Measurements from ENCODE around the gene EPB42. TPM values are rescaled to one million over a fixed set of nuclear protein-coding genes. Genes with fewer than 3 reads are reported as not detected.

Gene EPB42
- total RNA-seq, 4 donors from 2014 or later, result 0.12 to 0.40 TPM; not detected in 2

DNA sequence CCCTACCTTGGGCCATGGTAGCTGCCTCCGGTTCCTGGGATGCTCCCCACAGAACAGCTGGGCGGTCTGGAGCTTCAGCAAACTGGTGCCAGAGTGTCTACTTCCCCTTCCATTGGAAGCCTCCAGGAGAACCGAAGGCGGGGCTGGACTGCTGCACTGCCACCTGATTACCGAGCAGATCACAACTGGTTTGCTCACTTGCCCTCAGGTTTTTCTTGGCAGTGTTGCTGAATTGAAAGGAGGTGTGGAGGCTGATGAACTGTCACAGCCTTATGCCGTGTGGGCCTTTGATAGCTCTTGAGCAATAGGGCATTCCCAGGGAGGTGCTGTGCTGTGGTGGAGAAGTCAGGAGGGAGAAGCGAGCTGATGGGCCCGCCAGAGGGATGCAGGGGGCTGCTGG lies 46.0 kb upstream of the EPB42 start, which contains the start of gene TGM5:
TGM5 (minus strand) TSS at position 95 of the 400 bp plus-strand sequence; CDS start at position 16, 79 bp downstream.
- ATAC-seq, result no peak
- Histone ChIP-seq H3K4me3 (no peak within 1 kb of the TSS), H3K36me3 (no peaks in the 10 kb centered on the region), H3K4me1 (no peaks in the 10 kb centered on the region), H3K9me3 (no peaks in the 10 kb centered on the region), H3K27ac (no peak within 1 kb of the TSS), H3K27me3 (peaks cover 29% of the 10 kb centered on the region)
- no peak for TF ChIP-seq POLR2AphosphoS5 (IDR thresholded peaks at IDR 0.05)
- TF ChIP-seq, protein P1, sequence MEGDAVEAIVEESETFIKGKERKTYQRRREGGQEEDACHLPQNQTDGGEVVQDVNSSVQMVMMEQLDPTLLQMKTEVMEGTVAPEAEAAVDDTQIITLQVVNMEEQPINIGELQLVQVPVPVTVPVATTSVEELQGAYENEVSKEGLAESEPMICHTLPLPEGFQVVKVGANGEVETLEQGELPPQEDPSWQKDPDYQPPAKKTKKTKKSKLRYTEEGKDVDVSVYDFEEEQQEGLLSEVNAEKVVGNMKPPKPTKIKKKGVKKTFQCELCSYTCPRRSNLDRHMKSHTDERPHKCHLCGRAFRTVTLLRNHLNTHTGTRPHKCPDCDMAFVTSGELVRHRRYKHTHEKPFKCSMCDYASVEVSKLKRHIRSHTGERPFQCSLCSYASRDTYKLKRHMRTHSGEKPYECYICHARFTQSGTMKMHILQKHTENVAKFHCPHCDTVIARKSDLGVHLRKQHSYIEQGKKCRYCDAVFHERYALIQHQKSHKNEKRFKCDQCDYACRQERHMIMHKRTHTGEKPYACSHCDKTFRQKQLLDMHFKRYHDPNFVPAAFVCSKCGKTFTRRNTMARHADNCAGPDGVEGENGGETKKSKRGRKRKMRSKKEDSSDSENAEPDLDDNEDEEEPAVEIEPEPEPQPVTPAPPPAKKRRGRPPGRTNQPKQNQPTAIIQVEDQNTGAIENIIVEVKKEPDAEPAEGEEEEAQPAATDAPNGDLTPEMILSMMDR (IDR thresholded peaks at IDR 0.05), result no peak
- TF ChIP-seq POLR2A (IDR thresholded peaks at IDR 0.05), result no peak
- TF ChIP-seq EP300 (IDR thresholded peaks at IDR 0.05), result no peak
- WGBS, 2 donors (ENCODE audit: low coverage in 1 of 2), result 65% methylated on average over 5 of the region's 8 CpGs; no CpG with 5 or more reads in 1 of the 2 donors

- Histone ChIP-seq H3K4me3 (no peak overlapping the region), H3K27ac (no peak overlapping the region), H3K9me3 (no peaks in the 10 kb centered on the region), H3K27me3 (peaks cover 29% of the 10 kb centered on the region), H3K4me1 (no peaks in the 10 kb centered on the region), H3K36me3 (no peaks in the 10 kb centered on the region)
- WGBS, 2 donors (ENCODE audit: low coverage in 1 of 2), result 88 to 100% methylated on average over 1 to 2 of the region's 2 CpGs
- TF ChIP-seq, protein P1 (IDR thresholded peaks at IDR 0.05), result no peak
- TF ChIP-seq POLR2A (IDR thresholded peaks at IDR 0.05), result no peak
- no peak for ATAC-seq
Observed at GRCh38 chr15:43266386-43266785, 45.6 kb upstream of the EPB42 start.

- H3K4me1 ChIP-seq, result no peaks in the 10 kb centered on the region
- no peak overlapping the region for H3K27ac ChIP-seq
- no peaks in the 10 kb centered on the region for H3K36me3 ChIP-seq
- H3K9me3 ChIP-seq, result no peaks in the 10 kb centered on the region
- no peak overlapping the region for H3K4me3 ChIP-seq
- TF ChIP-seq, protein P1 (IDR thresholded peaks at IDR 0.05), result no peak
- TF ChIP-seq POLR2A (IDR thresholded peaks at IDR 0.05), result no peak
- TF ChIP-seq EP300 (IDR thresholded peaks at IDR 0.05), result no peak
- no peak for TF ChIP-seq POLR2AphosphoS5 (IDR thresholded peaks at IDR 0.05)
- no peak for ATAC-seq
- 60 to 93% methylated on average over 1 to 6 of the region's 19 CpGs for WGBS, 2 donors (ENCODE audit: low coverage in 1 of 2)
- H3K27me3 ChIP-seq, result no peaks in the 10 kb centered on the region
Observed at GRCh38 chr15:43260011-43260615, 39.3 kb upstream of the EPB42 start.

- no peaks in the 10 kb centered on the region for H3K9me3 ChIP-seq
- no peaks in the 10 kb centered on the region for H3K27me3 ChIP-seq
- 57 to 93% methylated on average over 1 to 2 of the region's 8 CpGs for WGBS, 2 donors (ENCODE audit: low coverage in 1 of 2)
- no peak overlapping the region for H3K27ac ChIP-seq
- no peaks in the 10 kb centered on the region for H3K36me3 ChIP-seq
- TF ChIP-seq, protein P1 (IDR thresholded peaks at IDR 0.05), result no peak
- no peak for TF ChIP-seq POLR2AphosphoS5 (IDR thresholded peaks at IDR 0.05)
- no peak for TF ChIP-seq POLR2A (IDR thresholded peaks at IDR 0.05)
- TF ChIP-seq EP300 (IDR thresholded peaks at IDR 0.05), result no peak
- no peak for ATAC-seq
- H3K4me3 ChIP-seq, result no peak overlapping the region
- H3K4me1 ChIP-seq, result no peaks in the 10 kb centered on the region
Observed at GRCh38 chr15:43258781-43259180, 38.0 kb upstream of the EPB42 start.

DNA sequence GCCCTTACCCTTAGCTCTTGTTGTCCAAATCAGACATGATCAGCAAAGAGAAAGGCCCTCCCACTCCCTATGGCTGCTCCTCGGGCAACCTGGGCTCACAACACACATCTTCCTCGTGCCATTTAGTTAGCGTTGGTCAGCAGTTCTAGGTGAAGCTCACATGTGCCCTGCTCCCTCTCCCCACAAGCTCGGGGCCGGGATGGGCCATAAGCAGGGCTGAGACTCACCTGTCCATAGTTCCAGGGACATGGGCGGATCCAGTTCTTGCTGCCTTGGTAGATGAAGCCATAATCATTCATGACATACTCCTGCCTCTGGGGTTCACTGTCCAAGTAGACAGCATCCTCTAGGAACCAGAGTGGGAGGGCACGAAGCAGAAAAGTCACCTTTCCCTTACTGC lies 35.5 kb upstream of the EPB42 start:
- no peak for TF ChIP-seq EP300 (IDR thresholded peaks at IDR 0.05)
- TF ChIP-seq POLR2A (IDR thresholded peaks at IDR 0.05), result no peak
- no peak for TF ChIP-seq POLR2AphosphoS5 (IDR thresholded peaks at IDR 0.05)
- TF ChIP-seq, protein P1 (IDR thresholded peaks at IDR 0.05), result no peak
- Histone ChIP-seq H3K9me3 (no peaks in the 10 kb centered on the region), H3K4me1 (no peaks in the 10 kb centered on the region), H3K4me3 (no peak overlapping the region), H3K27me3 (peaks cover 9% of the 10 kb centered on the region), H3K36me3 (no peaks in the 10 kb centered on the region), H3K27ac (no peak overlapping the region)
- WGBS, 2 donors (ENCODE audit: low coverage in 1 of 2), result 63 to 100% methylated on average over 1 to 4 of the region's 7 CpGs
- ATAC-seq, result no peak

All from gastroesophageal sphincter (tissue), 4 donors.